HG02943 (cell line): ENCODE data around the gene WDTC1.
"Not testable (repeated sequence)": the region's sequence is repeated elsewhere in the genome, so short reads cannot be mapped to it uniquely, and the experiment has no call there.

Experiments
- ATAC-seq: cut with Tn5 transposase; IDR thresholded peaks from one replicate; pipeline ENCODE4 v1.9.1; 2021; ENCODE audit warnings: mild to moderate bottlenecking, low read depth, moderate library complexity; ENCODE audit not compliant: unreplicated experiment

Gene WDTC1

DNA sequence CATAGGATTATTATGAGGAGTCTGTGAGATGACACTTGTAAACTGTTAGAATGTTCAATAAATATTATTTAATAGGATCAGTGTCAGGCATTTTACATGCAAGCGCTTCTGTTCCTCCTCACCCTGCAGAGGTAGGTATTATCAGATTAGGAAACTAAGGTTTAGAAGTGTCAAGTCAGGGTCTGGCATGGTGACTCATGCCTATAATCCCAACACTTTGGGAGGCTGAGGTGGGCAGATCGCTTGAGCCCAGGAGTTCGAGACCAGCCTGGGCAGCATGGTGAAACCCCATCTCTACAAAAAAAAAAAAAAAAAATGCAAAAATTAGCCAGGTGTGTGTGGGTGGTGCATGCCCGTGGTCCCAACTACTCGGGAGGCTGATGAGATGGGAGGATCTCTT, 9.2 kb downstream of the WDTC1 start:
- not testable (repeated sequence) for ATAC-seq

DNA sequence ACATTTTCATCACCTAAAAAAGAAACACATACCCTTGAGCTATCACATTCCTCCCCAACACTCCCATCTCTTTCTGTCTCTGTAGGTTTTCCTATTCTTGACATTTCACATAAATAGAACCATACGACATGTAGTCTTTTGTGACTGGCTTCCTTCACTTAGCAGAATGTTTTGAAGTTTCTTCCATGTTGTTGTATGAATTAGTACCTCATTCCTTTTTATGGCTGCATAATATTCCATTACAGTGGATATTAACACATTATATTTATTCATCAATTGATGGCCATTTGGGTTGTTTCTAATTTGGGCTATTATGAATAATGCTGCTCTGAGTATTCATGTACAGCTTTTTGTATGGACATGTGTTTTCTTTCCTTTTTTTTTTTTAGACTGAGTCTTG, 11.8 kb downstream of the WDTC1 start:
- no peak for ATAC-seq

DNA sequence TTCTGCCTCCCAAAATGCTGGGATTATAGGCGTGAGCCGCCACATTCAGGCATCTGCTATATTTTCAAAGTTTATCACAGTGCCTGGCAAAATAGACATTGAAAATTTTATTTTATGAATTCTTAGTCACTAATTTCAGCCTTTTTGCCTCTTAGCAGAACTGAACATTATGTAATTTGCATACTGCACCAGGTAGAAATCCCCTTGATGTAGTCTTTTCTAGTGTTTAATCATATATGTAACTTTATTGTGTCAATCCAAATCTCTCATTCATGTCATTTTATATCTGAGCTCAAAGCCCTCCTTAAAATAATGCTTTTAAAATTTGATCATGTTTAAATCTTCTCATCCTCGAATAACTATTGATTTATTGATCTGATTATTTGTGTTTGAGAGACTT, 19.2 kb downstream of the WDTC1 start:
- ATAC-seq, result no peak

DNA sequence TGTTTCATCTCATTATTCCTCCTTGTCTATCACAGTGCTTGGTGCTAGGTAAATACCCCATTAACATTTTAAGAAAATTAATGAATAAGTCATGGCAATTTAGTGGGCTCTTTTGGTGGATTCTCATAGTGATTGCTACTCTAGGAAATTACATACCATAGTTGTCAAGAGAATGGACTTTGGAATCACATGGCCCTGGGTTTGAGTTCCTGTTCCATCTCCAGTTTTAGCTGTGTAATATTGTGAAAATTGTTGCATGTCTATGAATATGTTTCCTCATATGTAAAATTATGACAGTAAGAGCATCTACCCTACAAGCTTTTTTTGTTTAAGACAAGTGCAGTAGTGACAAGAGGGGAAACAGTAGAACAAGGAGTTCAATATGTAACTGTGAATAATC, 20.7 kb downstream of the WDTC1 start:
- ATAC-seq, result no peak

DNA sequence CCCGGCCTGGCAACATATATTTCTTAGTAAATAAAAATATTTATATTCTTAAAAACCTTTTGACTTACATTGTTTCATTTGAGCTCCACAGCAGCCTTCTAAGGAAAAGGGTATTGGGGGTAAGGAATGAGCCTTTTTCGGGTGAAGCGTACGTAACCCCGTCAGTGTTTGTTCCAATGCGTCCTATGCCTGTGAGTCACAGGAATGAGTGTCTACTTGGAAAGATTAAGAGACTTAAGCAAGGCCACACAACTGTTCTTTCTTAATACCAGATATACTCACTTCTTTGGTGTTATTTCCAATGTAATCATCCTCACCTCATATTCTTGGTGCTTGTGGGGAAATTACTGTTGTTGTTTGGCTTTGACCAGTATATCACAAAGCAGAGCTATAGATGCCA, 22.7 kb downstream of the WDTC1 start:
- no peak for ATAC-seq

DNA sequence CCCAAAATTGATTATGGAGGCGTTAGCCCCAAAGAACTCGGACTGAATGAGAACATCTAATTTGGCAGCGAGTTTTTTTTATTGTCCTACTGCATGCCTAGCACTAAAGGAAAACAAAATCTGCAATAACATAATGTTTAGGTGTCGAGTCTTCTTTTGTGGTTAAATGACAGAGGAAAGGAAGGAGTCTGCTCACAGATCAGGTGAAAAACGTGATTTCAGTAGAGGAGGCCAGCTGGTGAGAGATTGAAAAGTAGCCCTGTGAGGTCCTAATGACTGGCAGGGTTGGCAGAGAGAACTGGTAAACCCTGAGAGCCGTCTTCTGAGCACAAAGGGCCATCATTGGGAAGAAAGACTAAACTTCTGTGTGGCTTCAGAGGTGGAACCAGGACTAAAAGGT, 24.2 kb downstream of the WDTC1 start:
- ATAC-seq, result no peak

DNA sequence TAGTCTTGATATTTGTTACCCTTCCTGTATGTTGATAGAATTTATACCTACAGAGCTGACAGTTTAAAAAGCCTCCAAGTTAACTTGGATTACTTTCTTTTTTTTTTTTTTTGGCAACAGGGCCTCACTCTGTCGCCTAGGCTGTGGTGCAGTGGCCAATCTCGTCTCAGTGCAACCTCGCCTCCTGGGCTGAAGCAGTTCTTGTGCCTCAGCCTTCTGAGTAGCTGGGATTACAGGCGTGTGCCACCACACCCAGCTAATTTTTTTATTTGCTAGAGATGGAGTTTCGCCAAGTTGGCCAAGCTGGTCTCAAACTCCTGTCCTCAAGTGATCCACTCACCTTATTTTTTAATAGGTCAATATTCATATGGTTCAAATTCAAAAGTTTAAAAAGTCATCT, 32.7 kb downstream of the WDTC1 start:
- no peak for ATAC-seq

DNA sequence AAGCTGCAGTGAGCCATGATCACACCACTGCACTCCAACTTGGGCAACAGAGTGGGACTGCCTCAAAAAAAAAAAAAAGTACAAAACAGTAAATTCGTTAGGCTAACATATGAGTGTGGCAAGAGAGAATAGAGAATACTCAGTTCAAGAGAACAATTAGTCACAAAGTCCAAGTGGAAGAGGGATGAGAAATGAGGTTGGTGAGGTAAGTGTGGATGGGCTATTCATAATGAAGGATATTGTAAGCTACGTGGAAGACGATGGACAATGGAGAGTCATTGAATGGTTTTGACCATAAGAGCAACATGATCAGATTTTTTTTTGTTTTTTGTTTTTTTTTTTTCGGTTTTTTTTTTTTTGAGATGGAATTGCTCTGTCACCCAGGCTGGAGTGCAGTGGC, 34.8 kb downstream of the WDTC1 start:
- no peak for ATAC-seq

DNA sequence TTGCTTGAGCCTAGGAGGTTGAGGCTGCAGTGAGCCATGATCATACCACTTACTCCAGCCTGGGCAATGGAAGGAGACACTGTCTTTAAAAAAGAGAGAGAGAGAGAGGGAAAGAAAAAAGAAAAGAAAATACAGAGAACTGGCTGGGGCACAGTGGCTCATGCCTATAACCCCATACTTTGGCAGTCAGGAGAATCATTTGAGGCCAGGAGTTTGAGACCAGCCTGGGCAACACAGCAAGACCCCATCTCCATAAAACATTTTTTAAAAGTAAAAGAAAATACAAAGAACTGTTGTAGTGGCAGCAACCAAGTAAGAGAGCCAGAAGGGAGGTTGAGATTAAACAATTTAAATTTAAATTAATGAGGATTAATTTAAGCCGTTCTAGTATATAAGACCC, 39.8 kb downstream of the WDTC1 start:
- ATAC-seq, result no peak

DNA sequence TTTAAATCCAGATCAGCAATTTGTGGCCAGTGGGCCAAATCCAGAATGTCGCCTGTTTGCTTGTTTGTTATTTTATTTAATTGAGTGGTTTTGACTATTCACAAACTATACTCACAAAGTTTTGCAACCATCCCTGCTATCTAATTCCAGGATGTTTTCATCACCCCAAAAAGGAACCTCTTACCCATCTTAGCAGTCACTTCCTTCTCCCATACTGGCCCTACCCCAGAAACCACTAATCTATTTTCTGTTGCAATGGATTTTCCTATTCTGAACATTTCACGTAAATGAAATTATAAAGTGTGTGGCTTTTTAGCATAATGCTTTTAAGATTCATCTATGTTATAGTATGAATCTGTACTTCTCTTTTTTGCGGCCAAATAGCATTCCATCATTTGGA, 41.3 kb downstream of the WDTC1 start:
- no peak for ATAC-seq

DNA sequence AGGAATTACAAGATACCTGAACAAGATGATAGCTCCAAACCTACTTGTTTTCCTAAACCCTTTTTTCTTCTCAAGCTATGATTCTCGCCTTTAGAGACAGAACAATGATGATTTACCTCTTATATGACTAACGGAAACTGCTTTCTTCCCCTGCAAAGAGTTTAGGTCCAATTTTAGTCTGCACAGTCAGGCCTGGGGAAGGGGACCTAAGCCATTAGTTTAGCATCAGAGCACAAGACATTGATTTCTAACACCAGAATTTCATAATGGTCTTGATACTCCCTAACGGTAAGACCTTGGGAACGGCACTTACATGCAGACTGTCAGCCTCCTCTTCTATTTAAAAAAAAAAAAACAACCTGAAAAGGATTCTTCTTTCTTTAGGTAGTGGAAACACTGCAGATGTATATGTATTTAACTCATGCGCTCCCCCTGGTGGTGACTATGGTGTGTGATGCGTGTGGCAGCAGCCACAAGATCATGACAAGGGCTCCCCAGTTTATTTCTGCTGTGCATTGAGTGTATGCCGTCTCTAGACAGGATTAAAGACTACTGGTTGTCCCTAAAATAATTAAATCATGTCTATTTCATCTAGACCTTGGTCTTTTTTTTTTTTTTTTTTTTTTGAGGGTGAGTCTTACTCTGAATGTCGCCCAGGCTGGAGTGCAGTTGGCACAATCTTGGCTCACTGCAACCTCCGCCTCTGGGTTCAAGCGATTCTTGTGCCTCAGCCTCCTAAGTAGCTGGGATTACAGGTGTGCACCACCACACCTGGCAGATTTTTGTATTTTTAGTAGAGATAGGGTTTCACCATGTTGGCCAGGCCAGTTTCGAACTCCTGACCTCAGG, 50.2 kb downstream of the WDTC1 start:
- no peak for ATAC-seq

DNA sequence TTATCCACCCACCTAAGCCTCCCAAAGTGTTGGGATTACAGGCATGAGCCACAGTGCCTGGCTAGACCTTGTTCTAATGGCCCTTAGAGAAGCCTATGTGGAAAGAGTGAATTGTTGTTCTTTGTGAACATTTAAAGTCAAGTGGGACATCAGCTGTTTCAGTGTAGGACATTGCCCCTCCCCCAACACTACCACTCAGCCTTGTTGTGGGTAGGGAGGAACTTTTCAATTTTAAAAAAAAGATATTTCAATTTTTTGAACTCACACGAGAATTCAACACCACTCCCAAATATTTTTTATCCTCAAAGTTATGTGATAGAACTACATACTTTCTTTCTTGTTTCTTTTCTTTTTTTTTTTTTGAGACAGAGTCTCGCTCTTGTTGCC, 50.8 kb downstream of the WDTC1 start:
- no peak for ATAC-seq

DNA sequence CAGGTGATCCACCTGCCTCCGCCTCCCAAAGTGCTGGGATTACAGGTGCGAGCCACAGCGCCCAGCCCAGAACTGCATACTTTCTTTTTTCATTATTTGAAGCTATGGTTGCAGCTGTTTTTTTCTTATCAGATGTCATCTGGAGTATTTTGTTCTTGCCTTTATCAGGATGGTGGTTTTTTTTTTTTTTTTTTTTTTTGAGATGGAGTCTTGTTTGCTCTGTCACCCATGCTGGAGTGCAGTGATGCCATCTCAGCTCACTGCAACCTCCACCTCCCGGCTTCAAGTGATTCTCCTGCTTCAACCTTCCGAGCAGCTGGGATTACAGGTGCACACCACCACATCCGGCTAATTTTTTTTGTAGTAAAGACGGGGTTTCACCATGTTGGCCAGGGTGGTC, 51.4 kb downstream of the WDTC1 start:
- ATAC-seq, result not testable (repeated sequence)

DNA sequence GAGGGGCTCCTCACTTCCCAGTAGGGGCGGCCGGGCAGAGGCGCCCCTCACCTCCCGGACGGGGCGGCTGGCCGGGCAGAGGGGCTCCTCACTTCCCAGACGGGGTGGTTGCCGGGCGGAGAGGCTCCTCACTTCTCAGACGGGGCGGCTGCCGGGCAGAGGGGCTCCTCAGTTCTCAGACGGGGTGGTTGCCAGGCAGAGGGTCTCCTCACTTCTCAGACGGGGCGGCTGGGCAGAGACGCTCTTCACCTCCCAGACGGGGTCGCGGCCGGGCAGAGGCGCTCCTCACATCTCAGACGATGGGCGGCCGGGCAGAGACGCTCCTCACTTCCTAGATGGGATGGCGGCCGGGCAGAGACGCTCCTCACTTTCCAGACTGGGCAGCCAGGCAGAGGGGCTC, 54.7 kb downstream of the WDTC1 start:
- not testable (repeated sequence) for ATAC-seq

DNA sequence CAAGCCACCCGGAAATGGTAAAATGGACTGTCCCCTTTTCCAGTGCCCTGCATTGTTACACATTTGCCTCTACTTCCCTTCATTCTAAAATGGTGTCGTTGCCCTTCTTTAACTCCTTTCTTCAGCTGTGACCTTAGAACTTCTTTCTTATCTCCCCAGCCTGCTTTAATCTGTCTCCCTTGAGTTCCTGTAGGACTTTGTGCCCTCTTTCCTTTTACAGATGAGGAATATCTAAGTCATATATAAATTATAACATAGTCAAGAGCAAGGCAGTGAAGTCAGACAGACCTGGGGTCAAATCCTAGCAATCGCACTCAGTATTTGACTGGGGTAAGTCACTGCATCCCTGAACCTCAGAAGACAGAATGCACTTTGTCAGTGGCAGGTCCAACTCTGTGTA, 56.1 kb downstream of the WDTC1 start:
- ATAC-seq, result no peak

DNA sequence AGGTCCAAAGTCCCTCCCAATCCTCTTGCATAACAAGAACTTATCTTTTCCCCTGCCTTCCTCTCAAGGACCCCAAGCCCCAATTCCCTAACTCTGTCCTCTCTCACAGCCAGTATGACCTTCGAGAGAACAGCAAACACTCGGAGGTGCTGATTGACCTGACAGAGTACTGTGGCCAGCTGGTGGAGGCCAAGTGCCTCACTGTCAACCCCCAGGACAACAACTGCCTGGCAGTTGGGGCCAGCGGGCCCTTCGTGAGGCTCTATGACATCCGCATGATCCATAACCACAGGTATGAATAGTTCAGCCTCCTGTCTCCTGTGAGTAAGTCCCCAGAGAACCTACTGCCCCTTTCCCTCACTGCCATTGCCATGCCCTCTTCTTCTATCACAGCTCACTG, 57.7 kb downstream of the WDTC1 start:
- no peak for ATAC-seq

DNA sequence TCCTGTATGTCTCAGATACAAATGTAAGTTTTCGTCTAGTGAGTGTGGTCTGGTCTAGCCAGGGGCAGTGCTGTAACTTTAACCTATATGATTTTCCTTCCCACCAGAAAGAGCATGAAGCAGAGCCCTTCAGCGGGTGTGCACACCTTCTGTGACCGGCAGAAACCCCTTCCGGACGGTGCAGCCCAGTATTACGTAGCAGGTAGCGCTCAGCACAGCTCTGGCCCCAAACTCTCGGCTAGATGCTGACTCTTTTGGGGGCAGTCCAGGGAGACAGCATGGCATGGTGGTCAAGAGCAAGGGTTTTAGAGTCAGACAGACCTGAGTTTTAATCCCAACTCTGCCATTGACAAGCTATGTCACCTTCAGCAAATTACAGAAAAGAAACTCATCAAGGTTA, 59.5 kb downstream of the WDTC1 start:
- ATAC-seq, result no peak

DNA sequence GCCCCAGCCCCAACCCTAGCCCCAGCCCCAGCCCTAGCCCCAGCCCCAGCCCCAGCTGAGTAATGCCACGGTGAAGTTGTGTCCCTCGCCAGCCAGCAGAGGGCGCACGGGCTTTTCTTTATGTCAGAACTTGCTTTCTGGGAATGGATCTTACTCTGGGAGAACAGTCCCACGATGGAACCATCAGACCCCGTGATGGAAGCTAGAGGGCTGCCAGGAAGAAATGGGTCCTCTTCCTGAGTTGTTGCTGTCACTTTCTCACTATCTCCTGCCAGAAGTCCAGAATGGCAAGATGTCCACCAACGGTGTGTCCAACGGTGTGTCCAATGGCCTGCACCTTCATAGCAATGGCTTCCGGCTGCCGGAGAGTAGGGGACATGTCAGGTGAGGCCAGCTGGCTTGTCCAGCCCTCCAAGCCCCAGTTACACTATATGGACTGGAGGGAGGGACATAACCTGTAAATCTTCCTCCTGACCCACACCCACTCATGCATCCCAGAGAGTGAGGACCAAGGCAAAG, 62.4 kb downstream of the WDTC1 start:
- ATAC-seq, result no peak

DNA sequence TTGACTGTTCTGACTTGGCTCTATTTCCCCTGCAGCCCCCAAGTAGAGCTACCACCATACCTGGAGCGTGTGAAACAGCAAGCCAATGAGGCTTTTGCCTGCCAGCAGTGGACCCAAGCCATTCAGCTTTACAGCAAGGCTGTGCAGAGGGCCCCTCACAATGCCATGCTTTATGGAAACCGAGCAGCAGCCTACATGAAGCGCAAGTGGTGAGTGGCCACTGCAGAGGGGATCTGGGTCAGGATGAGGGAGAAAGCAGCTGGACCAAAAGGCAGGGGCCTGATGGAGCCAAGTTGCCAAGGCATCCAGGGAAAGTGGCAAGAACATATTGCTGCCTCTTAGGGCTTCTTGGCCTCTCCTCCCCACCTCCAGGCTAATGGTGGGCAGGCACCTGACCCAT, 63.5 kb downstream of the WDTC1 start:
- ATAC-seq, result no peak

DNA sequence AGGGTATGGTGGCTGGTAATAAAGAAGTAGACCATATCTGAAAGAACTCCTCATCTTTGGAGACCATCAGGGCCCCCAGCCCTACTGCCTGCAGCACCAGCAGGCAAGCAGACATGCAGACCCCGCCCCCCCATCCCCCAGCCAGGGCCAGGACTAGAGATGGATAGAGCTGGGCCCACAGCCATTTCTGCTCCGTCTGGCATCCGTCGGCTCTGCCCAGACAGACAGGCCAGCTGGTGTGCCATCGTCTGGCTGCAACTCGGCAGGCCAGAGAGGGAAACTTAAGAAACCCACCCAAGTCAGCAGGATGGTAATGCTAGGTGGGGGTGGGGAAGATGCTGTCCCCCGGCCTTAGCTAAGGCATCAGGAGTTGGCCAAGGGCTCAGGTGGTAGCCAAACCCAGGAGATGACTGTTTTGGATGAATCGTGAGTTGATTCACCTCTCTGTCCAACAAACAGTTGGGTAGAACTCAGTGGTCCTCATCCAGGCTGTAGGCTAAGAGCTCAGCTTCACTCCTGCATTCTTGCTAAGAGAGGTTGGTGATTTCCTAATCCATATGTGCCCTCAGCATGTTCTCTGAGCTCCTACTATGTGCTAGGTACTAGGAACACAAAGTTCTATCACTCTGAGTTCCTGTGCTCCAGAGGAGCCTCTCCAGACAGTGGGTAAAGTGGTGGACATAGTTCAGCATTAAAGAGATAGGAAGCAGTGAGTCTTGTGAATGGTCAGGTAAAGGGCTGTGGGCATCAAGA, 64.4 kb downstream of the WDTC1 start:
- no peak for ATAC-seq

DNA sequence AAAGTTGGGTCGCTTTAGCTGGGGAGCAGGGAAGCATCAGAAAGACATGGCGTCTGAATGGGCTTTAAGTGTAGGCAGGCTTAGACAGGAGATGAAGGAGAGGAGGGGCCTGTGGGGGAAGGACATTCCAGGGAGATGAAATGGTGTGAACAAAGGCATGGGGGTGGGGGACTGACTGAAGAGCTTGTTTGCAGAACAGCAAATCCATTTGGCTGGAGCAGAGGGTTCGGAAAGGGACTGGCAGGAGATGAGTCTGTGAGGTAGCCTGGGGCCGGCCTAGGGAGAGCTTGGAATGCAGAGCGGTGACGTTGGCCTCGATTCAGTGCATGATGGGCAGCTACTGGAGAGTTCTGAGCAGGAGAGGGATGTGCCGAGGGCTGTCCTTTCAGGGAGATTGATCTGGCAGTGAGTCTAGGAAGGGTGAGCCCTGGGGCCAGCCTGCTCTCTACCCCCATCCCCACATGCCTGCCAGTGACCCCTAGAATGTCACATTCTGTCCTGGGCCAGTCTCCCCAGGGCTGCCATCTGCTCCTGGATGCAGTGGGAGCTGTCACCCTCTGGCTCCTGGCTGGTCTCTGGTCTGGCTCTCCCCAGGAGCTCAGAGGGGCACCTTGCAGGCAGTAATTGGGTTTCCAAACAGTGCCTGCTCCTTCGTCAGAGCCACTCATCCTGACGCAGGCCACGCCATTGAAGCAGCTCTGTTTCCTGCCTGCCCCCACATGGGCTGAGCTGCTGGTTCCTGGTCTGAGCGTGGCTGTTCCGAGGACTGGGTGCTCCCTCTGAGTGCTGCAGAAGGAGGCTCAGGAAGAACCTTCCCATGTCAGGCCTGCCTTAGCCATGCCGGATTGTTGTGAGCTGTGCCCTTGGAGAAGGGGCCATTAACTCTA, 65.2 kb downstream of the WDTC1 start:
- ATAC-seq, result no peak
